GM18520 (cell line): ENCODE results near the gene LIPC.

Experiments used
- ATAC-seq: cut with Tn5 transposase; IDR thresholded peaks from one replicate; pipeline ENCODE4 v1.9.1; 2021; ENCODE audit not compliant: unreplicated experiment

LIPC gene

DNA sequence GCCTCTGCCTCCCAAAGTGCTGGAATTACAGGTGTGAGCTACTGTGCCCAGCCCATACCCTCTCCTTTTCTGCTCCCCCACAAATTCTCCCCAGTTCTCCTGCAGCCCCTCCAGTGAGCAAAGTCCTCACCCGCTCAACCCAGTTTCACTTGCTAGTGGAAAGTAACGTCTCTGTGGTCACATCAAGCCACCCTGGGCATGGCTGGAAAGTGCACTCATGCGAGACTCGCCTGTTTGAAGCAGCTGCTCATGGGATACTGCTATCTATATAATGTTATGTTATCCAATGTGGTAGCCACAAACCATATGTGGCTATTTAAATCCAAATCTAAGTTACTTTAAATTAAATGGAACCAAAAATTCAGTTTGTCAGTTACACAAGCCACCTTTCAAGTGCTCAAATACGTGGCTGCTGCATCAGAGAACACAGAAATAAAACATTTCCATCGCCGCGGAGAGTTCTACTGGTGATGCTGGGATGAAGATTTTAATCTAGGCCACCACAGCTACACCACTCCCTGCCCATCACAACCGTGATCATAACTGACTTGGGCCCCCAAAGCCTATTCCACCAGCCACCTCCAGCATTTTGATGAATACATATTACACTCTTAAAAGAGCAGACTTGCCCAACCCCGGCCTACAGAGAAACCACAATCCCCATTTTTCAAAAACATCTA is 119.4 kb downstream of the LIPC start:
- ATAC-seq: no peak

DNA sequence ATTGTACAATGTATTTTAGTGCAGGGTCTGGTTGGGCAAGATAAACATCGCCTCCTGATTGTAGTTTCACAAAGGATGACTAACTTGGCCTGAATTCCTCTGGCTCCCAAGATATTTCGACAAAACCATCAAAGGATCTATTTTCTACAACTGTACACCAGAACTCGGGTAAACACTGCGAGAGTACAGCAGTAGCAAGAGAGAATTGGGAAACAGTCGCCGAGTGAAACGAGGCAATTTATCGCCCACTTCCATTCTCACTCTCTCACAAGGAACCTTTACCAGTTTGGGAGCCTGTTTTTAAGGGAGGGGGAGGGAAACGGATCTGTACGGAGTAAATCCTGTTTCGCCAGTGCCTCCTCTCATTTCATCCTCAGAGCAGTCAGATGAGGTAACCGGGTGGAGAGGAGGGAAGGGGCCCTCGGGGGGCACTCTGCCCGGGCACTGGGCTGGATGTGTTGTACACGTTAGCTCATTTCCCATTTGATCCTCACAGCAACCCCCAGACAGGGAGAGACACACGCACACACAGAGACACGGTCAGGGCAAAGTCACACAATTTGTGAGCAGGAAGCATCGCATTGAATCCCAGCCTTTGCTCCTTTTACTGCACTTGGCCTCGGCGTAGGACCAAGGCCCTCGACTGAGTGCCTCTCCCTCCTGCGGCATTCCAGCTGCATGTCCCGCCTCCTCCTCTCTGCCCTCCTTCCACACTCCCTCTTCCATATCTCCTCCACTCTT is 120.1 kb downstream of the LIPC start:
- ATAC-seq: no peak

DNA sequence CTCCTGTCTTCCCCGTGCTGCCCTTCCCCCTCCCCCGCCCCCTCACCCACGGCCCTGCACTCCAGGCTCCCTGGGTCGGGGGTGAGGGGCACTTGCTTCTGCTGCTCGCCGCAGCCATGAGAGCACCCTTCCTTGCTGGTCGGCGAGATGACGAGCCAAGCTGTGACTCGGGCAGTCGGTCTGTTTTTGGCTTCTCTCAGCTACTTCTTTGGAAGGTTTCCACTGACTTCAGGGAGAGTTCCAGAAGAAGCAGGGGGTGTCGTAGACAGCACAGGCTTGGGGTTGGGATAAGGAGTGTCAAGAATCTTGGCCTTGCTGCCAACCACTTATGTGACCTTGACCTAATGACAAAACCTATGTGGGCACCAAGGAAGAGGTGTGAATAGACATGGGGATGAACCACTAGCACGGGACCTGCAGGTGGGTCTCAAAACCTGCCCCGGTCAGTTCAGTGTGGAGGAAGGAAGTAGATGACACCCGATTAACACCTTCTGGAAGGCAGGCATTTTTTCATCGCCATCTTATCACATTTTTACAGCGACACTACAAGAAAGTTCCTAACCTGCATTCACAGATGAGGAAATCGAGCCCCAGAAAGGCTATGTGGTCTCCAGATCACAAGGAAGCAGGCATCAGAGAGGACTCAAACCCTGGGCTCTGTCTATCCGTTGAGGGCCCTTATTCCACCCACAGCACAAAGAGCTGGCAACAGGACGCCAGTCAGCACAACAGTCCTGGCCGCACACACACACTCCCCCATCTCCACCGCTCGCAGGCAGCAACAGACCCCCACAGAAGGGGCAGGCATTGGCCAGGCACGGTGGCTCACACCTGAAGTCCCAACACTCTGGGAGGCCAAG is 120.9 kb downstream of the LIPC start:
- no peak for ATAC-seq

DNA sequence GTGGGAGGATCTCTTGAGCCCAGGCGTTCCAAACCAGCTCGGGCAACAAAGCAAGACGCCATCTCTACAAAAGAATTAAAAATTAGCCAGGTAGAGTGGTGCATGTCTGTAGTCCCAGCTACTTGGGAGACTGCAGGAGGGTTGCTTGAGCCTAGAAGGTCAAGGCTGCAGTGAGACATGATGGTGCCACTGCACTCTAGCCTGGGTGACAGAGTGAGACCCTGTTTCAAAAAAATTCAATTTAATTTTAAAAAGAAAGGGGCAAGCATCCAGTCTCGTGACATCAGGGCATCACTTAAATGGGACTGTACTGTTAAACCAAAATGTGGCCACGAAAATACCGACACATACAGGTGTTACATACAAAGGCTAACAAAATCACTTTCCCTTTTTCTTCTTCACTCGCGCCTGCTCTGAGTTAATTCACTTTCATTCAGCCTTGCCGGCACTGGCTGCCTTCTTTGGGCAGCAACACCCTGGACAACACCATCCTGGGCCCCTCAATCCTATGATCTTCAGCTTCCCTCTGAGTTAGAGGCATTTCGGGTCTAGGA is 121.7 kb downstream of the LIPC start:
- no peak for ATAC-seq

DNA sequence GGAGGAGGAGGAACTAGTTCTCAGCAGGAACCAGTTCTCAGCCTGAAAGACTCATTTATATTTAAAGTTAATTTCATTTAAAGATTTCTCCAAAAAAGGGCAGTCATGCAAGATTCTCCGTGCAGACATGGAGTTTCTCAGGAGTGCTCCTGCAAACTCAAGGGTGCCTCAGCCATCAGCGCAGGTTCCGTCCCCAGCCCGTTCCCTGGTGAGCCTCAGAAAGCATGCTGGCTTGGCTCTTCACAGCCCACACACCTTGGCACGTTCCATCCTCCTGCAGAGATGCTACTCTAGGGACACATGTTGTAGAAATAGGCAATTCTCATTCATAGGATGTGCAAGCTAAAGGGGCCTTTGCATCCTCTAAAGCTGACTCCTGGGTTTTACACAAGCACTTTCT is 123.0 kb downstream of the LIPC start:
- no peak for ATAC-seq

DNA sequence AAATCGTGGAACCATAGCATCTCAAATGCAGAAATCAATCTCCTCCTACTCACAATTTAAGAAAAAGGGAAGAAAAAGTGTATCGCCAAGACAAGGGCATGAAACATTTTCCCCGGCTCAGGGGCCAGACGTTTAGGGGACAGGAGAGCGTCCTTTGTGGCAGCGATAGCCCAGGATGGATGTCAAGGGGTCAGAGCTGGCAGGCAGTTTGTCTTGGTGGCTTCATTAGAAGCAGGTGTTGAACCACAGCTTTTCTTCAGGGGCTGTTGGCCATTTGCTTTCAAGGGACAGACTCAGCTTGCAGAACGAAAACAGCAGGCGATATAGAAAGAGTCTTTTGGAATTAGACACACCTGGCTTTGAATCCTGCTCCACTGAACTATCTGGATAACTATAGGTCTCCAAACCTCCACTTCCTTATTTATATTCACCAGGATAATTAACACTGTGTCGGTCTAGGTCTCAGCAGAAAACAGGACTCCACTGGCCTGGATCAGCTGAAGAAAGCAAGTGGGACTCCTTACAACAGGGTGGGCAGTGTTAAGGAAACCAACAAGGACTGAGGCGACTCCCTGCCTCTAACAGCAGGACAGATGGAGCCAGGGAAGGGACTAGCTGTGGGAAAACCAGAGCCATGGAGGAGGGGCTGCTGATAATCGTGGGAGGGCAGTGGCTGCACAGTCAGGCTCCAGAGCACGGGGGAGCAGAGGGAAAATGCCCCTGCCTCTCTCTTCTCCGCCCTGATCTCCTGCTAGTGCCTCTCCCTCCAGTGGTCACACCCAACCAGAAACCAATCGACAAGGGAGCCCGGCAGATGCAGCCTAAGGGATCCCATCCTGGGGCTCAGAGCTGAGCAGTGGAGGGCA is 123.6 kb downstream of the LIPC start:
- ATAC-seq: no peak

DNA sequence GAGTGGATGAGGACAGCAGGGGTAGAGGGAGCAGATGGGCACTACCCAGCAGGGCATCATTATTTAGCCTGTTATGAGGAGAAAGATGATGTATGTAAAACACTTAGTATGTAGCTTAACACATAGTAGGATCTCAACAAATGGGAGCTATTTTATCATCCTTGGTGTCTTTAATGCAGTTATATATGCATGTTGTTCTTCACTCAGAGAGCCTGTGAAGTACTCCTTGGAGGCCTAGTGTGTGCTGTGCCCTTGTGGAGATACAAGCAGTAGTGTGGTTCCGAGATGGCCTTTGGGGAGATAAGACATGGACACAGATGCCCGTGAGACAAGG is 124.2 kb downstream of the LIPC start:
- no peak for ATAC-seq

DNA sequence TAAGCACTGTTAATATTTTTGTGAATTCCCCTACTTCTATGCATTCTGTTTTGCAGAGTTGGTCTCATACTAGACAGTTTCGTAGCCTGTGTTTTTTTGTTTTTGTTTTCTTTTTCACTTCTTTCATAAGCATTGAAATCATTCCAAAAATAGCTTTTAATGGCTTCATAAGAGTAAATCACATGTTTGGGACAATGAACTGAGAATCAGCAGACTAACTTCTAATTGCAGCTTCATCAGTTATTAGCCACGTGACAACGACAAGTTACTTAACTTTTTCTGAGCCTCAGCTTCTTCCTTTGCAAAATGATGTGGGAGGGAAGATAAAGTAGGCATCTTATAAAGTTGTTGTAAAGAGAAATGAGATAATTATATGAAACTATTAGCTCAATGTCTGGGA is 124.8 kb downstream of the LIPC start:
- no peak for ATAC-seq

DNA sequence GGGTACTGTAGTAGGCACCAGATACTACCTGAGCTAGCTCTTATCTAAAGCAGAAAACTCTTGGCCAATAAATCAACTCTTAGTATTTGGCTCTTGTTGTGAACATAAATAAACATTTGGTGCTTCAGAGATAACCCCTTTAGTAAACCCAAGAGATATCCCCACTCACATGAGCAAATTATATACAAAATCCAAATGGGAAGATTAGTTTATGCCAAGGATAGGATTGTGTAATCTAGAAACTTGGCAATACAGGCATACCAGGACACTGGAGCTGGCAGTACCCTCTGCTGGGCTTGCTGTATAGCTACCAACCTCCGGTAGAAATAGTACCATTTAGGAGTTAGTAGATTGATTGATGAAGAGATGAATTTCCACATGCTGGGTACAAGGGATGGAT is 127.0 kb downstream of the LIPC start:
- no peak for ATAC-seq

DNA sequence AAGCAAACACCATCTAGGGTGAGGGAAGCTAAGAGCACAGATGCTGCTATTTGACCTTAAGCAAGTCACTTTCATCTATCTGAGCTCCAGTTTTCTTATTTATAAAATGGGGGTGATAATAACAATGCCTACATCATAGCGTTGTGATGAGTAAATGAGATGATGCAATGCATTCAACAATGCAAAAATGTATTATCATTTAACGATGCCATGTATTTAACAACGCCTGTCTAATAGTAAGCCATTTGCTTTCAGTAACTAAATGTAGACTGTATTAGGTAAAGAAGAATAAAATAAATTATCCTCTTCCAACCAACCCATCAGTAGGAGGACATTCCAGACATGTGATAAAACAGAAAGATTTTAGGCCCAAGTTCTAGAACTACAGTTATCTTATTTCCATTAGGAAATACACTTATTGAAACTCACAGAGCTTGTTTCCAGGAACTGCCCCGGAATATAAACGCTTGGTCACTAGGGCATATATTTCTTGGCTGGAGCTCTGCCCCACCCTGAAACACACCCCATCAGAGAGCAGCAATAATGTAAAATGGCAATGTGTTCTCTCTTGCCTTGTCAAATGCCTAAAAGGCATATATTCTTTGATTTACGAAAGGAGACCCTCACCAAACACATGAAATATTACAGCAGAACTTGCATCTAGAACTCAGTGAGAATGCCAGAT is 128.3 kb downstream of the LIPC start:
- no peak for ATAC-seq

DNA sequence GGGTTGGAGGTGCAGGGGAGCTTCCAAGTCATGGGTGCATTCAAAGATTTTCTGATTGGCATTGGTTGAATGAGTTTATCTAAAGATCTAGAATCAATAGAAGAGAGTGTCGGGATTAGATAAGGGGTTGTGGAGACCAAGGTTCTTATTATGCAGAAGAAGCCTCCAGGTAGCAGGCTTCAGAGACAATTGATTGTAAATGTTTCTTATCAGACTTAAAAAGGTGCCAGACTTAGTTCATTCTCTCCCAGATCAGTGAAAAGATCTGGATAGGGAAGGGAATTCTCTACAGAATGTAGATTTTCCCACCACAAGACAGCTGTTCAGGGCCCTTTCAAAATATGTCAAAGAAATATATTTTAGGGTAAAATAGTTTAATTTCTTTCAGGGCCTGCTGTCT is 129.5 kb downstream of the LIPC start:
- no peak for ATAC-seq

DNA sequence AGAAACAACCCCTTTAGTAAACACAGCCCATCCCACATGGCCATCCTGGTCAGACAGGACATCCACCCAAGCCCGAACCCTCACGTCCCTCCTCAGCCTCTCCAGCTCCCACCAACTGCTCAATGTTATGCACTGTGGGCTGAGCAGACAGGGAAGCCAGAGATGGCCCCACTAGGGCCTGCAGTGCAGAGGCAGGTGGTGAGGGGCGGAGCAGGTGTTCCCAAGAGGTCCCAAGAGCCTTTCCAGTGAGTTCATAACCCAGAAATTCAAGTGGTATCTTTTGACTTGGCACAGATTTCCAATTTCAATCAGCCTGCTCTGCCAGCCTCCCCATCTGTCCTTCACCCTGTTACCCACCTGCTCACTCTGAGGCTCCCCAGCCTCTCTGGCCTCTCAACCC is 130.3 kb downstream of the LIPC start:
- ATAC-seq: no peak

DNA sequence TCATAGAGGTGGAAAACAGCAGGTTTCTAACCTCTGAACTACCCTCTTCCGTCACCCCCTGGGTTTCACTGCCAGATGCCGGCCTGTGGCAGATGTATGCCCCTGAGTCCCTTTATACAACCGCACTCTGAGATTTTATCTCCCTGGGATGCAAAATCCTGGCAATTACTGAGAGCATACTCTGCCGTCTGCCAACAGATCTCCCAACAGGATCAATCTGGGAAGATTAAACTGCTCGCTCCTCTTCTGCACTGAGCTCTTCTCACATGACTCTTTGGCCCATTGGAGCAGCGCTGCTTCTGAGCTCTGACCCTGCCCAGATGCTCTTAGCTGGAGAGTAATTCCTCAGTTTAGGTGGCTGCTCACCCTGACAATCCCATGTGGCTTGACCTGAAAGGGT is 133.2 kb downstream of the LIPC start:
- no peak for ATAC-seq

DNA sequence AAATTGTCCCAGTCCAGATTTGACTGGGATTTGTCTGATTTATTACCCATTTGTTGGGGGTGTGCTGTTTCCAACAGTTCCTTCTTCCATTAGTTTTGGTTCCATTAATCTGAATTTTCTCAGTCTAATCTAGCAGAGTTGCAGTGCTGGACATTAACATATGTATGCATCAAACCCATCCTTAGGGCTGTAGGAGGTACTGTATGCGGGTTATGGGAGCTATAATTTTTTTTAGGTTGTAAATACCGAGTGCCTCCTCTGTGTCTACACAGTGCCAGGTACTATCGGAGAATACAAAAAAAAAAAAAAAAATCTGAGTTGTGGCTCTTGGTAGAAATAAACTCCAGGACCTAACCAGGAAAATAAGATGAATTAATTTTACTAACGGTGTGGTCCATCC is 133.8 kb downstream of the LIPC start:
- no peak for ATAC-seq

DNA sequence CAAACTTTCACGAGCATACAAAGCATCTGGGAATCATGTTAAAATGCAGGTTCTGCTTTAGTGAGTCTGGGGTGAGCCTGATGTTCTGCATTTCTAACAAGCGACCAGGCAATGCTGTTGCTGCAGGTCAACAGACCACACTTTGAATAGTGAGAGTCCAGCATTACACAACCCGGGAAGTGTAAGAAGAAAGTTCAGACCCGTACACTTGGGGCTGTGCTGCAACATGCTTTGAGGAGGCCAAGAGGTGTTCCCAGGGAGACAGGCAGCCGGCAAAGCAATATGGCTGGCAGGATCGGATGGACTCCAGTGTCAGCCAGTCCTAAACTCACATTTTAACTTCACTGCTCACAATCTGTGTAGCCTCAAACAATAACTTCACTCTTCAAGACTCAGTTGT is 134.2 kb downstream of the LIPC start:
- no peak for ATAC-seq

DNA sequence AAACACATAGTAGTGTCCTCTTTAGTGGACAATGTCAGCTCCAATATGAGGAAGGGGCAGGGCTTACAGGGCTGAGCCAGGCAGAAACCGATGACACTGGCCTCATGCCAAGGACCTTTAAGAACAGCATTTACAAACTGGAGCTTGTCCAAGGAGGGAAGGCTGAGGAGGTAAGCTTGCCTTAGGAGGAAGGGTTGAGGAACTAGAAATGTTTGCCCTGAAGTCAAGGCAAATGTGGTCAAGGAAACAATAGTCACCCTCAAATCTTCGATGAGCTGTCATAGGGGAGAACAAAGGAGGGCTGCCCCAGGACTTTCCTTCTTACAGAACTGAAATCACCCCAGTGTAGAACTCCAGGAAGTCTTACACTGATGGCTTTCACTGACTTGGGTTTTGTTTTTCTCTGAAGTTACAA is 136.4 kb downstream of the LIPC start:
- no peak for ATAC-seq

DNA sequence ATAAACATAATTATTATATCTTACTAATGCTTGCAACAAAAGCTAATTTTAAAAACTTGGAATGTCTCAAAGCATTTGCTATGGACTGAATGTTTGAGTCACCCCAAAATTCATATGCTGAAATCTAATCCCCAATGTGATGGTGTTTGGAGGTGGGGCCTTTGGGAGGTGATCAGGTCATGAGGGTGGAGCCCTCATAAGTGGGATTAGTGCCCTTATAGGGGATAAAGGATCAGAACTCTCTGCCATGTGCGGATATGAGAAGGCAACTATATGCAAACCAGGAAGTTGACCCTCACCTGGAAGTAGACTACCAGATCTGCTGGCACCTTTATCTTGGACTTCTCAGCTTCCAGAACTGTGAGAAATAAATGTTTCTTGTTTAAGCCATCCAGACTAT is 137.7 kb downstream of the LIPC start:
- ATAC-seq: no peak

DNA sequence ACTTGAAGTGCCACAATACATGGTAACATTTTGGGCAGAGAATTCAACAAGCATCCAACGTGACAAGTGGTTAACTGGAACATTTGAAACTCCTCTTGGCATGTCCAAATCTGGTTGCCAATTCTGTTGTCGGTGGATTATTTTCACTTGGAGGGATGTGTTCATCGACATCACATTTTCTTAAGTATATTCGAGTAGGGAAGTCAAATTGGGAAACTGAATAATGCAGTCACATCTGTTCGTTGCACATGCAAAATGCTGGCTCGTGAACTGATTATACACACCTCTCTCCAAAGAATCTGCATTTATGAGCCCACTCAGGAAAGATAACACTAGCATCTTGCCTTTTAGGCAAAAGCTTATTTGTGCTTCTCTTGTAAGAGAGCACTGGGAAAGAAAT is 139.7 kb downstream of the LIPC start:
- ATAC-seq: no peak

DNA sequence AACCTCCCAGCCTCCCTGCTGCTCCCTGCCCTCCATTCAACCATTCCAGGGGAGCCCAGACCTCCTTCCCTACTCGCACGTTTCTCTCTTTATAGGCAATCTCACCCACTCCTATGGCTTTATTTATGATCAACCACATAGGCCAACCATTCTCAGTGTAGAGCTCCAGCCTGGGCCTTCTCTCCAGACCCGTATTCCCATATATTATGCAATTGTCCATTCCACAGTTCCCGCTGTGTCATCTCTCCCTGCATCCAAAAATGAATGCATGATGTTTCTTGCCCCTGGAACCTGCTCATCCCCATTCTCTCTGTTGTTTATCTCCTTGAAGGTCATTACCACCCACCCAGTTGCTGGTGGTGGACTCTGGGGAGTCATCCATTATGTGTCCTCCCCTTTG is 140.7 kb downstream of the LIPC start:
- no peak for ATAC-seq

DNA sequence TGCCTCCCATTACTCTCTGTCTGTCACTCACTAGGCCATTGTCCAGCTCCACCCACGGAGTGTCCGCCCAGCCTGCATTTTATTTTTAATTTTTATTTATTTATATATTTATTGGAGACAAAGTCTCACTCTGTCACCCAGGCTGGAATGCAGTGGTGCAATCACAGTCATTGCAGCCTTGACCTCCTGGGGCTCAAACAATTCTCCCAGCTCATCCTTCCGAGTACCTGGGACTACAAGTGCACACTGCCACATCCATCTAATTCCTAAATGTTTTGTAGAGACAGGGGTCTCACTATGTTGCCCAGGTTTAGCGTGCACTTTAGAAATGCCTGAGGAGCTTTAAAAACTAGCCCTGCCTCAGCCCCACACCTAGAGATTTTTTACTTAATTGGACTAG is 141.5 kb downstream of the LIPC start:
- ATAC-seq: no peak
